ENCODE results near the gene MEIOB. TPM values are rescaled to one million over a fixed set of nuclear protein-coding genes. Genes with fewer than 3 reads are reported as not detected.

The MEIOB gene
- total and polyA plus RNA-seq, 8 donors: 0.13 TPM; not detected in 7

- H3K27me3 ChIP-seq: peaks cover 0 to 79% (median 12%) of the 10 kb centered on the region in 3 donors
- H3K4me1 ChIP-seq: peaks cover 0 to 4% (median 0%) of the 10 kb centered on the region in 4 donors
- H3K4me3 ChIP-seq: no peak overlapping the region
- DNase-seq: no peak
- no peak for TF ChIP-seq EP300 (IDR thresholded peaks at IDR 0.05)
- no peak for TF ChIP-seq CTCF (IDR thresholded peaks at IDR 0.05)
- no peak for TF ChIP-seq POLR2AphosphoS5 (IDR thresholded peaks at IDR 0.05)
- no peak for TF ChIP-seq POLR2A (IDR thresholded peaks at IDR 0.05)
- no peaks in the 10 kb centered on the region for H3K9me3 ChIP-seq
- WGBS, 5 donors: 39 to 54% (median 43%) methylated on average over 19 to 31 of the region's 31 CpGs
- intact Hi-C loops (cut with DNase I; ENCODE audit: low total_unique reads): no loop called here
- no peak overlapping the region for H3K27ac ChIP-seq
- no peaks in the 10 kb centered on the region for H3K36me3 ChIP-seq
Measured at GRCh38 chr16:1906055-1906845, 34.3 kb upstream of the MEIOB start.

GRCh38 chr16:1903845-1904840 is 32.2 kb upstream of the MEIOB start:
- Histone ChIP-seq H3K27me3 (peaks cover 0 to 81% (median 12%) of the 10 kb centered on the region in 3 donors), H3K9me3 (no peaks in the 10 kb centered on the region), H3K36me3 (no peaks in the 10 kb centered on the region), H3K4me3 (no peak overlapping the region), H3K27ac (no peak overlapping the region), H3K4me1 (peaks cover 4 to 12% (median 10%) of the 10 kb centered on the region in 4 donors)
- TF ChIP-seq POLR2AphosphoS5 (IDR thresholded peaks at IDR 0.05) (no peak), CTCF (IDR thresholded peaks at IDR 0.05) (no peak), EP300 (IDR thresholded peaks at IDR 0.05) (no peak), POLR2A (IDR thresholded peaks at IDR 0.05) (no peak)
- 57 to 72% (median 66%) methylated on average over 17 to 22 of the region's 22 CpGs for WGBS, 5 donors
- intact Hi-C loops (cut with DNase I; ENCODE audit: low total_unique reads): no loop called here
- DNase-seq: peak in 1 of 2 donors; percentile 53

DNA sequence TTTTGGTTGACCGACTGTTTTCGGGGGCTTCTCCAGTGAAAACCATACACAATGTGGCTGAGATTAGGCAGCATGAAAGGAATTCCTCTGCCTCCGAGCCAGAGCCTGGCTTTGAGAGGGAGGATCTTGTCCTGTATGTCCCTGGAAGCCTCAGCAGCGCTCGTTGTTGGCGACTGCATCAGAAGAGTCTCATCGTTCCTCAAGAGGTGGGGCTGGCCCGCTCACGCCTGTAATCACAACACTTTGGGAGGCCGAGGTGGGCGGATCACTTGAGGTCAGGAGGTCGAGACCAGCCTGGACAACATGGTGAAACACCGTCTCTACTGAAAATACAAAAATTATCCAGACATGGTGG is 31.2 kb upstream of the MEIOB start:
- no peaks in the 10 kb centered on the region for H3K9me3 ChIP-seq
- intact Hi-C loops (cut with DNase I; ENCODE audit: low total_unique reads): no loop called here
- 67 to 74% (median 69%) methylated on average over 7 to 13 of the region's 13 CpGs for WGBS, 5 donors
- DNase-seq: no peak
- TF ChIP-seq EP300 (IDR thresholded peaks at IDR 0.05): no peak
- no peak for TF ChIP-seq POLR2A (IDR thresholded peaks at IDR 0.05)
- no peak for TF ChIP-seq POLR2AphosphoS5 (IDR thresholded peaks at IDR 0.05)
- TF ChIP-seq CTCF (IDR thresholded peaks at IDR 0.05): no peak
- H3K36me3 ChIP-seq: no peaks in the 10 kb centered on the region
- peaks cover 4 to 12% (median 10%) of the 10 kb centered on the region in 4 donors for H3K4me1 ChIP-seq
- no peak overlapping the region for H3K4me3 ChIP-seq
- H3K27ac ChIP-seq: no peak overlapping the region
- H3K27me3 ChIP-seq: peaks cover 0 to 81% (median 12%) of the 10 kb centered on the region in 3 donors

- 80 to 87% (median 86%) methylated on average over 13 to 20 of the region's 20 CpGs for WGBS, 5 donors
- no peak overlapping the region for H3K4me3 ChIP-seq
- H3K36me3 ChIP-seq: no peaks in the 10 kb centered on the region
- peaks cover 0 to 79% (median 8%) of the 10 kb centered on the region in 3 donors for H3K27me3 ChIP-seq
- H3K9me3 ChIP-seq: no peaks in the 10 kb centered on the region
- no peak for DNase-seq
- TF ChIP-seq POLR2AphosphoS5 (IDR thresholded peaks at IDR 0.05) (no peak), POLR2A (IDR thresholded peaks at IDR 0.05) (no peak), EP300 (IDR thresholded peaks at IDR 0.05) (no peak), CTCF (IDR thresholded peaks at IDR 0.05) (no peak)
- no peak overlapping the region for H3K27ac ChIP-seq
- H3K4me1 ChIP-seq: peaks cover 4 to 12% (median 10%) of the 10 kb centered on the region in 4 donors
- intact Hi-C loops (cut with DNase I; ENCODE audit: low total_unique reads): no loop called here
Measured at GRCh38 chr16:1902547-1903219, 30.7 kb upstream of the MEIOB start.

Measured in stomach (tissue), 9 donors.